Cerebellar cortex (tissue), 1 donor: ENCODE measurements around the gene ZNF433.

Source experiments
- DNase-seq: peaks from one replicate; pipeline ENCODE4 v3.0.0-alpha.2; 2015; ENCODE audit warnings: low spot score

Gene ZNF433

GRCh38 chr19:11989112-11989456 is 46.4 kb downstream of the ZNF433 start:
- no peak for DNase-seq

- DNase-seq = peak; percentile 97
These were observed 47.8 kb downstream of the ZNF433 start for GRCh38 chr19:11987405-11988281.

- no peak for DNase-seq
These were observed 48.7 kb downstream of the ZNF433 start for GRCh38 chr19:11986754-11987153.

DNA sequence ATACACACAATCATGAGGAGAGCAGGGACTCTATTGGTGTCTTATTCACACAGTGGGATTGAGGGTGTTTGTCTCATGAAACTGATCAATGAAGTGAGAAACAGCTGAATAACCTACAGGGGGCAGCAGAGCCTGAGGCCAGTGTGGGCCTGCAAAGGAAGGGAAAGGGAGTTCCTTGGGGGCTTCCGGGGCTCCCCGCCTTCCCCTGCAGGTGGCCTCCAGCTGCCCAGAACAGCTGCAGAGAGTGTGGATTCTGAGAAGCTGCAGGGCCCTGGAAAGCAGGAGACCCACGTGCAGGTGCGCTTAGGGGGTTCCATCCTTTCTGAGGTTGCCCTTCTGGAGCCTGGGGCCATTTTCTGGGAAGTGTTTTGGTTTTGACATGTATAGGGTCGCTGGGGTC is 50.5 kb downstream of the ZNF433 start:
- DNase-seq = no peak

DNA sequence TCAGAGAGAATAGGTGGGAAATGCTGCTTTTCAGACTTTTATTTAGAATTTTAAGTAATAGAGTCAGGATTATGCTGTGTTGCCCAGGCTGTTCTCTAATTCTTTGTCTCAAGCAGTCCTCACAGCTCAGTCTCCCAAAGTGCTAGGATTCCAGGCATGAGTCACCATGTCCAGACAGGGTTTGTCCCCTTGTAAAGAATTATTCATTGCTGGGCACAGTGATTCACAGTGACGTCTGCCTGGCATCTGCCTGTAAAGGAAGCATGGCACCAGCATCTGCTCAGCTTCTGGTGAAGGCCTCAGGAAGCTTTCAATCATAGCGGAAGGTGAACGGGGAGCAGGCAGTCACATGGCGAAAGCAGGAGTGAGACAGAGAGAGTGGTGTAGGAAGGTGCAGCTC is 53.0 kb downstream of the ZNF433 start:
- DNase-seq = no peak

- no peak for DNase-seq
These were observed 56.0 kb downstream of the ZNF433 start for GRCh38 chr19:11979527-11979926.

DNA sequence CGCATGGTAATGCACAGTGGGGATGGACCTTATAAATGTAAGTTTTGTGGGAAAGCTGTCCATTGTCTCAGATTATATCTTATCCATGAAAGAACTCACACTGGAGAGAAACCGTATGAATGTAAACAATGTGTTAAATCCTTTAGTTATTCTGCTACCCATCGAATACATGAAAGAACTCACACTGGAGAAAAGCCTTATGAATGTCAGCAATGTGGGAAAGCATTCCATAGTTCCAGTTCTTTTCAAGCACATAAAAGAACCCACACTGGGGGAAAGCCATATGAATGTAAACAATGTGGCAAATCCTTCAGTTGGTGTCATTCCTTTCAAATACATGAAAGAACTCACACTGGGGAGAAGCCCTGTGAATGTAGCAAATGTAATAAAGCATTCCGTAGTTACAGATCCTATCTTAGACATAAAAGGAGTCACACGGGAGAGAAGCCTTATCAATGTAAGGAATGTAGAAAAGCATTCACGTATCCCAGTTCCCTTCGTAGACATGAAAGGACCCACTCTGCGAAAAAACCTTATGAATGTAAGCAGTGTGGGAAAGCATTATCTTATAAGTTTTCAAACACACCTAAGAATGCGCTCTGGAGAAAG is 56.9 kb downstream of the ZNF433 start:
- DNase-seq = no peak

DNA sequence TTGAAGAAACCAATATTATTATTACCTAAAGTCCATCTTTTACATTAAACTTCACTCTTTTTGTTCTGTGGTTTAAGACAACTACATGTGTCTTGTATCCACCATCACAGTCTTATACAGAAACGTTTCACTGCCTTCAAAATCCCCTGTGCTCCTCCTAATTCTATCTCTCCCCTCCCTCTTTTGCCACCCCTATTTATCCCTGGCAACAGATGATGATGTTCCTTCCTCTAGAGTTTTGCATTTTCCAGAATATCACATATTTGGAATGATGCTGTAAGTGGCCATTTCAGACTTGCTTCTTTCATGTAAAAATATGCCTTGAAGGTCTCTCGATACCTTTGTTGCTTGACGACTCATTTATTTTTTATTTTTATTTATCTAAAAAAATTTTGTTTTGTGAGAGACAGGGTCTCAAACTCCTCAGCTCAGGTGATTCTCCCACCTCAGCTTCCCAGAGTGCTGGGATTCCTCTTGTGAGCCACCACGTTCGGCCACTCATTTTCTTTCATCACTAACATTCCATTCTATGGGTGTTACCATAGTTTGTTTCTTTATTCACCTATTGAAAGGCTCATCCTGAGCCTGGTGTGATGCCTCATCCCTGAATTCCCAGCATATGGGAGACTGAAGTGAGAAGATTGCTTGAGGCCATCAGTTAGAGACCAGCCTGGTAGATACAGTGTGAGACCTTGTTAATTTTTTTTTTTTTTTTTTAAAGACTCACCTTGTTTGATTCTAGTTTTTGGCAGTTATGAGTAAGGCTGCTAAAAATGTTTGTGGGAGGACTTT is 62.3 kb downstream of the ZNF433 start:
- DNase-seq = no peak

DNA sequence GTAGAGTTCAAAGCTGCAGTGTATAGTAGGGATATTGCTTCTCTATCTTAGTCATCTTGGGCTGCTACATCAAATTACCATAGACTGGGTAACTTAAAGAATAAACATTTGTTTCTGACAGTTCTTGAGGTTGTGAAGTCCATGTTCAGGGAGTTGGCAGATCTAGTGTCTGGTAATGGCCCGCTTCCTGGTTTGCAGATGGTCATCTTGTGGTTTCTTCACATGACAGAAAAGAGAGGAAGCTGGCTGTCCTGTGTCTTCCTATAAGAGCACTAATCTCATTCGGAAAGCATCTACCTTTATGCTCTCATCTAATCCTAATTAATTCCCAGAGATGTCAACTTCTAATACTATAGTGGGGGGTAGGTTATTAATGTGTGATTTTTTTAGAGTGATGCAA is 64.4 kb downstream of the ZNF433 start:
- no peak for DNase-seq

- DNase-seq = no peak
These were observed 65.3 kb downstream of the ZNF433 start for GRCh38 chr19:11970174-11970573.

DNA sequence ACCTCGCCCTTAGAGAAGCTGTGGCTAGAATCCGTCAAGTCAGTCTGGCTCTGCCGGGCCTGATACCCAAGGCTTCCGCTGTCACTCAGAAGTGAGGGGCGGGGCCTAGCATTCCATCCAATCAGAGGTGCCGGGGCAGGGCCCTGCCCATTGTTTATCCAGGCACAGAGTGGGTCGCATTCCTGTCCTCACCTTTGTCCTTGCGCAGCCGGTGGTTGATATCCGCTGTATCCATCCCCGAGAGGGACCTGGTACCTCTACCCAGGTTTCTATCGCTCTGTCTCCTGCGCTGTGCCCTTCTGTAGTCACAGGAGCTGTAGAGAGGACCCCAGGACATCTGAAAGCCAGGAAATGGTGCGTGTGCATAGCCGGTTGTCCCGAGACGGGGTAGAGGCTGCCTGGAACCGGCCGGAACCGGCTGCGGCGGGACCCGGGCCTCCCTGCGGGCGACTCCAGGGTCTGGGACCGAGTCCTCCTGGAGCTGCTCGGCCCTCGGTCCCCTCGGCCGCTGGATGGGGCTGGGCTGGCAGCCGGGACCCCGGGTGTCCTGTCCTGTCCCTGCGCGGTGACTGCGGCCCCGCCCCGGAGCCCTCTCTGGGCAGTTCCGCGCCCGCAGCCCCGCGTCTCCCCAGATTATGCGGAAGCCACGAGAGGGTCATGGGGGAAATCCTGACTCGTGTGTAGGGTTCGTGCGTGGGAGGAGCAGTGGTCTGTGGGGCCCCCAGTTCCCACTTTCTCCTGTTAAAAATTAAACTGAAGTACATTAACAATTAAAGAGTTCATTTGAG is 70.4 kb downstream of the ZNF433 start, which contains the start of gene ZNF763:
Gene ZNF763 (plus strand): TSS at position 183 of the 788 bp plus-strand sequence. CDS start 169 bp downstream, at position 352.
- peak; percentile 96 for DNase-seq
